Ovary (tissue), 9 donors: ENCODE measurements around the gene DENND2D. TPM values are rescaled to one million over a fixed set of nuclear protein-coding genes. Genes with fewer than 3 reads are reported as not detected.

Experiments used
- DNase-seq, 5 donors: peaks; one replicate each; pipeline ENCODE4 v3.0.0-alpha.2; 2019 to 2020
- H3K27ac ChIP-seq, 2 donors: fragments of 200-600 bp; one replicate each; pipeline versions ENCODE4 v1.5.1 to v1.8.0; 2019 to 2022
- H3K27me3 ChIP-seq: fragments of 200-600 bp; one replicate; pipeline ENCODE4 v1.8.0; 2022
- H3K36me3 ChIP-seq: fragments of 200-600 bp; sonication (generic); one replicate; pipeline ENCODE4 v1.5.1; 2019
- H3K4me1 ChIP-seq: one replicate; pipeline ENCODE4 v1.8.1; 2013; ENCODE audit warnings: mild to moderate bottlenecking, moderate library complexity; ENCODE audit not compliant: insufficient read depth
- H3K4me3 ChIP-seq: fragments of 200-600 bp; sonication (generic); one replicate; pipeline ENCODE4 v1.5.1; 2017
- H3K9me3 ChIP-seq, 2 donors: fragments of 200-600 bp in 1 of 2; sonication (generic) in 1 of 2; one replicate each; pipeline versions ENCODE4 v1.5.1 to v1.8.1; 2013 to 2019; ENCODE audit warnings: mild to moderate bottlenecking in 1 of 2, moderate library complexity in 1 of 2
- CTCF ChIP-seq, 3 donors: fragments of 450-650 bp in 2 of 3; fragments of 200-600 bp in 1 of 3; IDR thresholded peaks; one replicate each; pipeline versions ENCODE4 v1.5.1 to v1.8.0; 2016 to 2022; ENCODE audit warnings: antibody characterized with exemption in 3 of 3, mild to moderate bottlenecking in 1 of 3
- EP300 ChIP-seq: sonication (generic); formaldehyde crosslinking; IDR thresholded peaks from one replicate; pipeline ENCODE4 v1.6.1; 2017; ENCODE audit warnings: antibody characterized with exemption
- POLR2A ChIP-seq: fragments of 450-650 bp; IDR thresholded peaks from one replicate; pipeline ENCODE4 v1.6.1; 2017; ENCODE audit warnings: antibody characterized with exemption, mild to moderate bottlenecking, moderate library complexity
- WGBS, 3 donors: extraction: QIAGEN DNeasy Blood & Tissue Kit in 1 of 3; methylation state at CpG; one replicate each; pipeline versions ENCODE4 v1.1.5 to v1.1.7; 2013 to 2017; 5-methylcytosine and 5-hydroxymethylcytosine counted together
- intact Hi-C, 4 donors: fragments of 100-400 bp; cut with DNase I; formaldehyde crosslinking; loops; one replicate each; pipeline versions ENCODE4 v1.11.0 to v1.15.1; 2022 to 2023
- polyA plus RNA-seq, 2 donors: library from polyadenylated mRNA; stranded (reverse); fragments of 200-250 nt in 1 of 2; fragments of 350-450 nt in 1 of 2; fragmentation: Illumina TruSeq in 1 of 2; extraction: RNeasy Lipid Tissue Mini Kit (QIAGEN cat#74804) in 1 of 2; gene quantifications; one replicate each; pipeline ENCODE4 v1.2.3, GENCODE V29; 2013 to 2014
- total RNA-seq, 7 donors: library from RNA; depleted of rRNA in 2 of 7; stranded (reverse); fragments of >200 nt in 2 of 7; fragmentation: NEBNext Ultra II Directional in 3 of 7; extraction: Animal tissue kit (Norgen Biotek cat#: 25700) in 3 of 7; gene quantifications; one replicate each; pipeline versions ENCODE4 v1.1.0 to v1.2.4, GENCODE V29; 2016 to 2023
- donor health status: DM: no; HTN: no; CAD: no; lungs with moderate emphysema.
- donor health status: DM: no; HTN: no; CAD: no.
- donor health status: Bipolar disorder and iron deficiency.
- donor health status: DM: yes; HTN: yes; CAD: no.
- donor health status: DM: no; HTN: no; CAD: no.
- donor health status: DM: yes; HTN: yes; CAD: no.

DENND2D gene
- total and polyA plus RNA-seq, 9 donors = 2.5 to 19.0 (median 9.5) TPM

- H3K9me3 ChIP-seq = no peaks in the 10 kb centered on the region
Observed at GRCh38 chr1:111221633-111222291, 21.3 kb upstream of the DENND2D start.

GRCh38 chr1:111221276-111221632, 20.8 kb upstream of the DENND2D start:
- Histone ChIP-seq H3K27ac (no peak overlapping the region), H3K27me3 (no peaks in the 10 kb centered on the region), H3K4me3 (no peak overlapping the region), H3K9me3 (no peaks in the 10 kb centered on the region), H3K4me1 (no peaks in the 10 kb centered on the region), H3K36me3 (no peaks in the 10 kb centered on the region)
- no peak for DNase-seq
- 43 to 53% (median 44%) methylated on average over 2 of the region's 2 CpGs for WGBS, 3 donors
- intact Hi-C loops = loop anchor here (5.0 to 10.0 kb wide), 5 partner anchors 174 to 554 kb away; no protein-coding TSS in a partner anchor
- no peak for TF ChIP-seq CTCF (IDR thresholded peaks at IDR 0.05)
- TF ChIP-seq EP300 = no peak
- no peak for TF ChIP-seq POLR2A

More at GRCh38 chr1:111221633-111222291, 21.3 kb upstream of the DENND2D start:
- 63 to 67% (median 65%) methylated on average over 5 of the region's 5 CpGs for WGBS, 3 donors
- no peak for TF ChIP-seq CTCF (IDR thresholded peaks at IDR 0.05)
- TF ChIP-seq POLR2A = no peak
- no peak for TF ChIP-seq EP300
- H3K4me1 ChIP-seq = no peaks in the 10 kb centered on the region
- H3K27ac ChIP-seq = no peak overlapping the region
- H3K36me3 ChIP-seq = no peaks in the 10 kb centered on the region
- H3K27me3 ChIP-seq = no peaks in the 10 kb centered on the region
- DNase-seq = no peak
- H3K4me3 ChIP-seq = no peak overlapping the region
- intact Hi-C loops = loop anchor here (5.0 to 10.0 kb wide), 5 partner anchors 173 to 553 kb away; no protein-coding TSS in a partner anchor

GRCh38 chr1:111220302-111220890, 19.9 kb upstream of the DENND2D start:
- no peak for DNase-seq
- TF ChIP-seq POLR2A (no peak), EP300 (no peak), CTCF (IDR thresholded peaks at IDR 0.05) (no peak)
- no peaks in the 10 kb centered on the region for H3K4me1 ChIP-seq
- no peaks in the 10 kb centered on the region for H3K36me3 ChIP-seq
- WGBS, 3 donors = 90 to 97% (median 92%) methylated on average over 6 of the region's 6 CpGs
- no peaks in the 10 kb centered on the region for H3K27me3 ChIP-seq
- intact Hi-C loops = loop anchor here (5.0 to 10.0 kb wide), 5 partner anchors 174 to 554 kb away; no protein-coding TSS in a partner anchor
- H3K27ac ChIP-seq = no peak overlapping the region
- no peak overlapping the region for H3K4me3 ChIP-seq
- H3K9me3 ChIP-seq = no peaks in the 10 kb centered on the region

GRCh38 chr1:111219557-111220286, 19.3 kb upstream of the DENND2D start:
- intact Hi-C loops = loop anchor here (5.0 to 10.0 kb wide), 5 partner anchors 175 to 555 kb away; no protein-coding TSS in a partner anchor
- TF ChIP-seq POLR2A = no peak
- TF ChIP-seq CTCF (IDR thresholded peaks at IDR 0.05) = no peak
- no peak for TF ChIP-seq EP300
- no peaks in the 10 kb centered on the region for H3K9me3 ChIP-seq
- no peak overlapping the region for H3K27ac ChIP-seq
- WGBS, 3 donors = 69 to 73% (median 72%) methylated on average over 5 of the region's 5 CpGs
- H3K4me1 ChIP-seq = no peaks in the 10 kb centered on the region
- no peak overlapping the region for H3K4me3 ChIP-seq
- no peaks in the 10 kb centered on the region for H3K36me3 ChIP-seq
- H3K27me3 ChIP-seq = no peaks in the 10 kb centered on the region
- DNase-seq = no peak
